ENCODE data around the gene MAP4K5.

Gene MAP4K5

GRCh38 chr14:50373959-50374358 is 158.4 kb downstream of the MAP4K5 start:
- ATAC-seq, result no peak
- TF ChIP-seq ESRRG (CRISPR knock-in tag; IDR thresholded peaks at IDR 0.05) (no peak), ZNF565 (CRISPR knock-in tag; conservative IDR thresholded peaks at IDR 0.05; ENCODE audit: low read depth) (no peak), TSHZ2 (CRISPR knock-in tag; IDR thresholded peaks at IDR 0.05) (no peak), TCF4 (CRISPR knock-in tag; IDR thresholded peaks at IDR 0.05; ENCODE audit: borderline replicate concordance) (no peak), SNAI2 (CRISPR knock-in tag; IDR thresholded peaks at IDR 0.05) (no peak), ZFP30 (CRISPR knock-in tag; IDR thresholded peaks at IDR 0.05) (no peak), BACH2 (CRISPR knock-in tag; IDR thresholded peaks at IDR 0.05; ENCODE audit: borderline replicate concordance) (no peak), CREB5 (CRISPR knock-in tag; IDR thresholded peaks at IDR 0.05; ENCODE audit: low read depth) (no peak), TOX (CRISPR knock-in tag; IDR thresholded peaks at IDR 0.05; ENCODE audit: borderline replicate concordance) (no peak), ZC3H10 (CRISPR knock-in tag; IDR thresholded peaks at IDR 0.05) (no peak), POU6F1 (CRISPR knock-in tag; IDR thresholded peaks at IDR 0.05; ENCODE audit: borderline replicate concordance, low read depth) (no peak)

GRCh38 chr14:50371546-50371945 is 160.8 kb downstream of the MAP4K5 start:
- ATAC-seq, result no peak
- TF ChIP-seq BACH2 (CRISPR knock-in tag; IDR thresholded peaks at IDR 0.05; ENCODE audit: borderline replicate concordance) (no peak), TOX (CRISPR knock-in tag; IDR thresholded peaks at IDR 0.05; ENCODE audit: borderline replicate concordance) (no peak), OSR1 (CRISPR knock-in tag; IDR thresholded peaks at IDR 0.05) (no peak), ZC3H10 (CRISPR knock-in tag; IDR thresholded peaks at IDR 0.05) (no peak), ZNF565 (CRISPR knock-in tag; conservative IDR thresholded peaks at IDR 0.05; ENCODE audit: low read depth) (no peak), ZFP3 (CRISPR knock-in tag; IDR thresholded peaks at IDR 0.05) (no peak), PATZ1 (CRISPR knock-in tag; IDR thresholded peaks at IDR 0.05; ENCODE audit: borderline replicate concordance) (no peak), SNAI2 (CRISPR knock-in tag; IDR thresholded peaks at IDR 0.05) (no peak), CSDC2 (CRISPR knock-in tag; IDR thresholded peaks at IDR 0.05) (no peak), ZNF8 (CRISPR knock-in tag; IDR thresholded peaks at IDR 0.05) (no peak), ESRRG (CRISPR knock-in tag; IDR thresholded peaks at IDR 0.05) (no peak), ARNTL (CRISPR knock-in tag; IDR thresholded peaks at IDR 0.05; ENCODE audit: borderline replicate concordance, low read depth) (no peak), ISL1 (CRISPR knock-in tag; IDR thresholded peaks at IDR 0.05) (no peak), ZNF70 (CRISPR knock-in tag; IDR thresholded peaks at IDR 0.05) (no peak), PPARA (CRISPR knock-in tag; IDR thresholded peaks at IDR 0.05; ENCODE audit: borderline replicate concordance) (no peak), GLIS3 (CRISPR knock-in tag; IDR thresholded peaks at IDR 0.05) (no peak), POU6F1 (CRISPR knock-in tag; IDR thresholded peaks at IDR 0.05; ENCODE audit: borderline replicate concordance, low read depth) (no peak)
